GM23338 (cell line): Measurements from ENCODE around the gene KRTAP10-9. TPM values are rescaled to one million over a fixed set of nuclear protein-coding genes. Genes with fewer than 3 reads are reported as not detected.

Experiments
- ATAC-seq: fragments of 200-7000 bp; cut with Tn5 transposase; 3 replicates; pipeline ENCODE4 v1.9.1; 2020
- DNase-seq: peaks from one replicate; pipeline ENCODE4 v3.0.0-alpha.2; 2015; ENCODE audit warnings: low spot score
- H2AFZ ChIP-seq: fragments of 200-600 bp; sonication (generic); 2 replicates; pipeline ENCODE4 v1.8.0; 2016; ENCODE audit warnings: antibody characterized with exemption, mild to moderate bottlenecking, moderate library complexity
- H3F3A ChIP-seq: fragments of 200-600 bp; sonication (generic); replicated peaks from 2 replicates; pipeline ENCODE4 v1.8.0; 2017; ENCODE audit warnings: antibody characterized with exemption, mixed run types, low read depth
- H3K27ac ChIP-seq: fragments of 200-600 bp; sonication (generic); 2 replicates; pipeline ENCODE4 v1.6.1; 2016; ENCODE audit warnings: low read depth
- H3K27me3 ChIP-seq: fragments of 200-600 bp; sonication (generic); 2 replicates; pipeline ENCODE4 v1.8.0; 2016; ENCODE audit warnings: mild to moderate bottlenecking, mixed run types, moderate library complexity; ENCODE audit not compliant: insufficient read depth
- H3K36me3 ChIP-seq: fragments of 200-600 bp; sonication (generic); 2 replicates; pipeline ENCODE4 v1.8.0; 2016; ENCODE audit warnings: mild to moderate bottlenecking; ENCODE audit not compliant: insufficient read depth
- H3K4me1 ChIP-seq: fragments of 200-600 bp; sonication (generic); 2 replicates; pipeline ENCODE4 v1.8.0; 2016; ENCODE audit warnings: mild to moderate bottlenecking, moderate library complexity; ENCODE audit not compliant: insufficient read depth
- H3K4me2 ChIP-seq: fragments of 200-600 bp; sonication (generic); 2 replicates; pipeline ENCODE4 v1.7.1; 2017; ENCODE audit warnings: mixed run types
- H3K4me3 ChIP-seq: fragments of 200-600 bp; sonication (generic); 2 replicates; pipeline ENCODE4 v1.6.1; 2016; ENCODE audit warnings: mixed run types
- H3K79me2 ChIP-seq: fragments of 200-600 bp; sonication (generic); replicated peaks from 2 replicates; pipeline ENCODE4 v1.8.0; 2017; ENCODE audit warnings: mild to moderate bottlenecking; ENCODE audit not compliant: insufficient read depth
- H3K9me2 ChIP-seq: fragments of 200-600 bp; sonication (generic); 2 replicates; pipeline ENCODE4 v1.8.0; 2017; ENCODE audit not compliant: insufficient read depth
- H4K20me1 ChIP-seq: fragments of 200-600 bp; sonication (generic); replicated peaks from 2 replicates; pipeline ENCODE4 v1.8.0; 2017; ENCODE audit warnings: mild to moderate bottlenecking; ENCODE audit not compliant: insufficient read depth
- H3K27ac Mint-ChIP-seq: 2 replicates; pipeline ENCODE4 v1.8.0; 2020; ENCODE audit warnings: inconsistent platforms, mild to moderate bottlenecking, moderate library complexity, mixed read lengths
- H3K27me3 Mint-ChIP-seq: 3 replicates; pipeline ENCODE4 v1.8.0; 2022; ENCODE audit warnings: low read depth, mild to moderate bottlenecking, moderate library complexity, mixed read lengths, inconsistent platforms; ENCODE audit not compliant: insufficient read depth, poor library complexity
- H3K36me3 Mint-ChIP-seq: 3 replicates; pipeline ENCODE4 v1.8.0; 2021; ENCODE audit warnings: low read depth, mild to moderate bottlenecking, inconsistent platforms, moderate library complexity, mixed read lengths
- H3K4me1 Mint-ChIP-seq: 3 replicates; pipeline ENCODE4 v1.8.0; 2020; ENCODE audit warnings: mild to moderate bottlenecking, inconsistent platforms, mixed read lengths
- H3K4me3 Mint-ChIP-seq: 3 replicates; pipeline ENCODE4 v1.8.0; 2021; ENCODE audit warnings: moderate library complexity, mild to moderate bottlenecking, inconsistent platforms, mixed read lengths
- H3K9me3 Mint-ChIP-seq: 3 replicates; pipeline ENCODE4 v1.8.0; 2020; ENCODE audit warnings: moderate library complexity, mild to moderate bottlenecking, inconsistent platforms, mixed read lengths
- ETS1 ChIP-seq: IDR thresholded peaks from 2 replicates; pipeline ENCODE4 v1.6.1; 2016; ENCODE audit warnings: antibody characterized with exemption
- EZH2 ChIP-seq: fragments of 200-600 bp; sonication (generic); IDR thresholded peaks from one replicate; pipeline ENCODE4 v1.8.0; 2017; ENCODE audit warnings: antibody characterized with exemption, mild to moderate bottlenecking, low read depth; ENCODE audit not compliant: unreplicated experiment
- EZH2phosphoT487 ChIP-seq: fragments of 200-600 bp; sonication (generic); IDR thresholded peaks from one replicate; pipeline ENCODE4 v1.8.1; 2018; ENCODE audit warnings: antibody characterized with exemption; ENCODE audit not compliant: unreplicated experiment
- JUNB ChIP-seq: IDR thresholded peaks from one replicate; pipeline ENCODE4 v1.6.1; 2016; ENCODE audit warnings: antibody characterized with exemption; ENCODE audit not compliant: unreplicated experiment
- POLR2AphosphoS5 ChIP-seq: IDR thresholded peaks from 2 replicates; pipeline ENCODE4 v1.6.1; 2016; ENCODE audit warnings: antibody characterized with exemption, low read depth
- ZNF462 ChIP-seq: fragments of 250-450 bp; sonication (Bioruptor Pico); IDR thresholded peaks from 2 replicates; pipeline ENCODE4 v1.5.0; 2020; ENCODE audit warnings: mild to moderate bottlenecking, moderate library complexity
- polyA plus RNA-seq: library from polyadenylated mRNA; unstranded; fragments of >200 nt; fragmentation: Nextera tagmentation; extraction: Ambion mirVana; gene quantifications from 2 replicates; pipeline ENCODE4 v1.2.1, GENCODE V29; 2016
- total RNA-seq: library from RNA; depleted of rRNA; stranded (reverse); fragments of >200 nt; shearing (Covaris generic); gene quantifications from 2 replicates; pipeline ENCODE4 v1.2.3, GENCODE V29; 2014

Gene KRTAP10-9
- total and polyA plus RNA-seq, 2 experiments from 2014 or later = not detected

GRCh38 chr21:44602463-44602850, 24.4 kb upstream of the KRTAP10-9 start (continued):
- TF ChIP-seq ZNF462 (CRISPR knock-in tag) = no peak

DNA sequence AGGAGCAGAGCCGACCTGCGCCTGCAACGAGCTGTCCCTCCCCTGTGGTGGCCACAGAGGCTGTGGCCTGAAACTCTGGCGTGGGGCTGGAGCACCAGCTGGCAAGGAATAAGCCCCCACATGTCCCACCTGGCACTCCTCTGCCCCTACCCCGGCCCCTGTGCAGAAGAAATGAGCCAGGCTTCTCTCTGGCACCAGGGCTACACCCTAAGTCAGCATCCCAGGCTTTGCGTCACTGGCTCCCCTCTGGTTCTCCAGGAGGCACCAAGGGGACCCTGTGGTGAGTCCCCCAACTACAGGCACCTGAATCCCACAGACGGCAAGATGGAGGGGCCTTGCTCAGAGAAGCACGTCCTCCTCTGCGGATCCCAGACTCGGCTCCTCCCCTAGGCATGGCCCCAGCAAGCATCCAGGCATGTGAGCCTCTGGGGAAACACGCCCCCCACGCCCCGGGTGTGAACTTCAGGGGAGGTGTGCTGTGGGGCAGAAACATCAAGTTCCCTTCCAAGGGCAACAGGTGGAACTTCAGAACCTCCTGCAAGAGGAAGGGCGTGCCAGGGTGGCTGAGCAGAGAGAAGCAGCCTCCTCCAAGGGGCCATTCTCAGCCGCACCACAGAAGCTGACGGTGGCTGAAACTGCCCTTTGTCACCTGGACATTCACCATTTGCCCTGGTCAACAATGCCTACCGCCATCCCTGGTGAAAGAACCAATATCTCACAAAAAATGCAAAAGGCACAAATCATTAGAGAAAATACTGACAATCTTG, 23.6 kb upstream of the KRTAP10-9 start:
- Histone ChIP-seq H3K4me1 (no peaks in the 10 kb centered on the region), H3K9me2 (no peaks in the 10 kb centered on the region), H3F3A (no peaks in the 10 kb centered on the region), H2AFZ (no peak overlapping the region; the same call in 1 of the 2 replicates), H3K79me2 (no peaks in the 10 kb centered on the region), H3K4me3 (no peak overlapping the region), H3K27me3 (no peaks in the 10 kb centered on the region), H3K27ac (no peak overlapping the region), H3K36me3 (no peaks in the 10 kb centered on the region), H4K20me1 (no peaks in the 10 kb centered on the region), H3K4me2 (no peak overlapping the region)
- Mint-ChIP-seq H3K27me3 (peaks cover 11% of the 10 kb centered on the region), H3K9me3 (peaks cover 11% of the 10 kb centered on the region), H3K36me3 (no peaks in the 10 kb centered on the region; the same call in 2 of the 3 replicates), H3K4me3 (no peak overlapping the region), H3K27ac (no peak overlapping the region), H3K4me1 (peaks cover 16% of the 10 kb centered on the region)
- DNase-seq (no peak), ATAC-seq (no peak)
- TF ChIP-seq ZNF462 (CRISPR knock-in tag) (no peak), EZH2 (no peak), JUNB (no peak), ETS1 (no peak), POLR2AphosphoS5 (no peak), EZH2phosphoT487 (no peak)
